DND-41 (cell line): ENCODE measurements around the gene STK36.

Experiments
- ATAC-seq: fragments of 200-7000 bp; cut with Tn5 transposase; 3 replicates; pipeline ENCODE4 v1.9.1; 2021; ENCODE audit warnings: low read depth; ENCODE audit not compliant: insufficient read depth
- DNase-seq: peaks from one replicate; pipeline ENCODE4 v3.0.0-alpha.2; 2020
- H2AFZ ChIP-seq: 2 replicates; pipeline ENCODE4 v1.6.0; 2012; ENCODE audit warnings: low read depth, low read length
- H3K27ac ChIP-seq: 2 replicates; pipeline ENCODE4 v1.5.1; 2012; ENCODE audit warnings: low read length, inconsistent platforms
- H3K27me3 ChIP-seq: fragments of 200-600 bp; sonication (generic); 2 replicates; pipeline ENCODE4 v1.6.0; 2012; ENCODE audit warnings: low read length, mild to moderate bottlenecking, inconsistent platforms; ENCODE audit not compliant: insufficient read depth, poor library complexity
- H3K36me3 ChIP-seq: 2 replicates; pipeline ENCODE4 v1.5.1; 2012; ENCODE audit warnings: low read length, inconsistent platforms; ENCODE audit not compliant: insufficient read depth
- H3K4me1 ChIP-seq: 2 replicates; pipeline ENCODE4 v1.5.1; 2012; ENCODE audit warnings: mild to moderate bottlenecking, low read length; ENCODE audit not compliant: insufficient read depth
- H3K4me2 ChIP-seq: 2 replicates; pipeline ENCODE4 v1.6.0; 2012; ENCODE audit warnings: mild to moderate bottlenecking, moderate library complexity, low read length, inconsistent platforms; ENCODE audit not compliant: insufficient read depth
- H3K4me3 ChIP-seq, 2 experiments: fragments of 200-600 bp in 1 of 2; shearing (Covaris generic) in 1 of 2; 2 replicates each; pipeline ENCODE4 v1.5.1; 2012 to 2016; ENCODE audit warnings: inconsistent platforms in 2 of 2, low read length in 2 of 2, mild to moderate bottlenecking in 2 of 2, low read depth in 1 of 2, moderate library complexity in 1 of 2
- H3K79me2 ChIP-seq: 2 replicates; pipeline ENCODE4 v1.6.0; 2012; ENCODE audit warnings: low read length, inconsistent platforms; ENCODE audit not compliant: insufficient read depth
- H3K9ac ChIP-seq: 2 replicates; pipeline ENCODE4 v1.6.0; 2012; ENCODE audit warnings: low read depth, mild to moderate bottlenecking, inconsistent platforms, low read length, moderate library complexity
- H3K9me3 ChIP-seq: 2 replicates; pipeline ENCODE4 v1.5.1; 2012; ENCODE audit warnings: low read length, moderate library complexity, mild to moderate bottlenecking, inconsistent platforms; ENCODE audit not compliant: insufficient read depth, severe bottlenecking
- H4K20me1 ChIP-seq: 2 replicates; pipeline ENCODE4 v1.6.0; 2012; ENCODE audit warnings: low read length; ENCODE audit not compliant: insufficient read depth
- EZH2 ChIP-seq: IDR thresholded peaks from 3 replicates; pipeline ENCODE4 v1.6.1; 2012; ENCODE audit warnings: borderline replicate concordance, low read depth, mild to moderate bottlenecking, moderate library complexity, low read length, inconsistent platforms; ENCODE audit not compliant: severe bottlenecking
- TF ChIP-seq, protein P1 (sequence below): IDR thresholded peaks from 2 replicates; pipeline ENCODE4 v1.5.1; 2012; ENCODE audit warnings: borderline replicate concordance, low read length, moderate library complexity, mild to moderate bottlenecking; ENCODE audit not compliant: poor library complexity, severe bottlenecking; ENCODE audit errors: extremely low read depth

The STK36 gene

DNA sequence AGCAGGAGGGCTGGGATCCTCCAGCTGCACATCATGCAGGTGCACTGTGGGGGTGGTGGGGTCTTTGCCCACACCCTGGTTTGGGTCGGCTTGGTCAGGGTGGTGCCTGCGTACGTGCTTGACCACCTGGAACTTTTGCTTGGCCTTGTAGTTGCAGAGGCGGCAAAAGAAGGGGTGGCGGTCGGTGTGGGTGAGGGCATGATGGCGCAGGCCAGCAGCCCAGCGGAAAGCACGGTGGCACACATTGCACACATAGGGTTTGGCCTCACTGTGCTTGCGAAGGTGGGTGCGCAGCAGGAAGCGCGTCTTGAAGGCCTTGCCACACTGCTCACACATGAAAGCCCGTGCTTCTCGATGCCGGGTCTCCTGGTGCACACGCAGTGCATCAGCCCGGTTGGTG lies 33.5 kb upstream of the STK36 start:
- no peak overlapping the region for H3K4me2 ChIP-seq
- no peaks in the 10 kb centered on the region for H3K27me3 ChIP-seq
- H4K20me1 ChIP-seq: no peaks in the 10 kb centered on the region
- TF ChIP-seq EZH2: no peak
- H3K9ac ChIP-seq: no peak overlapping the region
- H2AFZ ChIP-seq: no peak overlapping the region
- ATAC-seq (no peak), DNase-seq (no peak)
- H3K36me3 ChIP-seq: peaks cover 84% of the 10 kb centered on the region
- no peaks in the 10 kb centered on the region for H3K79me2 ChIP-seq
- H3K4me1 ChIP-seq: no peaks in the 10 kb centered on the region
- no peaks in the 10 kb centered on the region for H3K9me3 ChIP-seq
- no peak overlapping the region for H3K4me3 ChIP-seq
- no peak overlapping the region for H3K27ac ChIP-seq

DNA sequence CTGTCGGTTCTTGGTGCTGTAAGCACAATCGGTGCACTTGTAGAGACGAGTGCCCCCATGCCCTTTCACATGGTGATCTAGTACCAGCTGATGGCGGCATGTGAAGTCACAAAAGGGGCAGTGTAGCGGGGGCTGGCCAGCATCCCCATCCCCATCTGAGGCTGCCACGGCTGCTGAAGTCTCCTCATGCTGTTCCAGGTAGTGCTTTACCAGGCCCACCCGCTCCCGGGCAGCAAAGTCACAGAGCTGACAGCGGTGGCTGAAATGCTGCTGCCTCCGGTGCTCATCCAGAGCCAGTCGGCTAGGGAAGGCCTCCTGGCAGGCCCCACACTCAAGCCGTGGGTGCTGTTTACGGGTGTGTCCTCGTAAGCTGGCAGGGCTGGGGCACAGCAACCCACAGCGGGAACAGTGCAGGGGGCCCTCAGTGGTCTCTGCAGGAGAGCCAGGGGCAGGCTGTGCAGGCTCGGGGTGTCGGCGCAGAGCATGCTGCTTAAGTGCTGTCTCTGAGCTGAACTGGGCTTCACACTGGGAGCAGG lies 29.7 kb upstream of the STK36 start:
- Histone ChIP-seq H3K4me1 (no peaks in the 10 kb centered on the region), H3K27me3 (no peaks in the 10 kb centered on the region), H3K4me2 (no peak overlapping the region), H2AFZ (no peak overlapping the region), H3K9ac (no peak overlapping the region), H3K36me3 (peaks cover 83% of the 10 kb centered on the region), H4K20me1 (peaks cover 9% of the 10 kb centered on the region; the same call in 1 of the 2 replicates), H3K4me3 (no peak overlapping the region), H3K9me3 (no peaks in the 10 kb centered on the region), H3K27ac (no peak overlapping the region), H3K79me2 (no peaks in the 10 kb centered on the region)
- no peak for ATAC-seq
- no peak for TF ChIP-seq EZH2
- TF ChIP-seq, protein P1, sequence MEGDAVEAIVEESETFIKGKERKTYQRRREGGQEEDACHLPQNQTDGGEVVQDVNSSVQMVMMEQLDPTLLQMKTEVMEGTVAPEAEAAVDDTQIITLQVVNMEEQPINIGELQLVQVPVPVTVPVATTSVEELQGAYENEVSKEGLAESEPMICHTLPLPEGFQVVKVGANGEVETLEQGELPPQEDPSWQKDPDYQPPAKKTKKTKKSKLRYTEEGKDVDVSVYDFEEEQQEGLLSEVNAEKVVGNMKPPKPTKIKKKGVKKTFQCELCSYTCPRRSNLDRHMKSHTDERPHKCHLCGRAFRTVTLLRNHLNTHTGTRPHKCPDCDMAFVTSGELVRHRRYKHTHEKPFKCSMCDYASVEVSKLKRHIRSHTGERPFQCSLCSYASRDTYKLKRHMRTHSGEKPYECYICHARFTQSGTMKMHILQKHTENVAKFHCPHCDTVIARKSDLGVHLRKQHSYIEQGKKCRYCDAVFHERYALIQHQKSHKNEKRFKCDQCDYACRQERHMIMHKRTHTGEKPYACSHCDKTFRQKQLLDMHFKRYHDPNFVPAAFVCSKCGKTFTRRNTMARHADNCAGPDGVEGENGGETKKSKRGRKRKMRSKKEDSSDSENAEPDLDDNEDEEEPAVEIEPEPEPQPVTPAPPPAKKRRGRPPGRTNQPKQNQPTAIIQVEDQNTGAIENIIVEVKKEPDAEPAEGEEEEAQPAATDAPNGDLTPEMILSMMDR: no peak
- DNase-seq: no peak

DNA sequence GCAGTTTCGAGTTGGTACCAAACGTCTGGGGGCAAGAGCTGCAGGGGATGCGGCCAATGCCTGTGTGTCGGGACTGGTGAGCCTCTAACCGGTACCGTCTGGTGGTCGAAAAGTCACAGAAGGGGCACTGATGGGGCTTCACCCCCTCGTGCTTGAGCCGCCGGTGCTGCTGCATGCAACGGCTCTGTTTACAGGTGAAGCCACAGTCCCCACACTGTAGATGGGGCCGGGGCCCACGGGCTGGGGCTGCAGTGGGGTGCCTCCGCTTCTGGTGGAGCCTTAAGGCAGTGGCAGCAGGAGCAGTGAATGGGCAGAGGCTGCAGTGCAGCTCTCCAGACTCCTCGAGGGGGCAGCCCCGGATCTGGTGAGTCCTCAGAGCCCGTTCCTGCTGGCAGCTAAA lies 29.1 kb upstream of the STK36 start:
- Histone ChIP-seq H3K79me2 (peaks cover 3% of the 10 kb centered on the region; the same call in 1 of the 2 replicates), H3K9me3 (no peaks in the 10 kb centered on the region), H2AFZ (no peak overlapping the region), H3K27me3 (no peaks in the 10 kb centered on the region), H3K4me3 (no peak overlapping the region), H3K4me1 (no peaks in the 10 kb centered on the region), H3K36me3 (peaks cover 82% of the 10 kb centered on the region), H3K27ac (no peak overlapping the region), H4K20me1 (peaks cover 9% of the 10 kb centered on the region; the same call in 1 of the 2 replicates), H3K9ac (no peak overlapping the region), H3K4me2 (no peak overlapping the region)
- no peak for ATAC-seq
- DNase-seq: no peak
- TF ChIP-seq, protein P1: no peak
- TF ChIP-seq EZH2: no peak

DNA sequence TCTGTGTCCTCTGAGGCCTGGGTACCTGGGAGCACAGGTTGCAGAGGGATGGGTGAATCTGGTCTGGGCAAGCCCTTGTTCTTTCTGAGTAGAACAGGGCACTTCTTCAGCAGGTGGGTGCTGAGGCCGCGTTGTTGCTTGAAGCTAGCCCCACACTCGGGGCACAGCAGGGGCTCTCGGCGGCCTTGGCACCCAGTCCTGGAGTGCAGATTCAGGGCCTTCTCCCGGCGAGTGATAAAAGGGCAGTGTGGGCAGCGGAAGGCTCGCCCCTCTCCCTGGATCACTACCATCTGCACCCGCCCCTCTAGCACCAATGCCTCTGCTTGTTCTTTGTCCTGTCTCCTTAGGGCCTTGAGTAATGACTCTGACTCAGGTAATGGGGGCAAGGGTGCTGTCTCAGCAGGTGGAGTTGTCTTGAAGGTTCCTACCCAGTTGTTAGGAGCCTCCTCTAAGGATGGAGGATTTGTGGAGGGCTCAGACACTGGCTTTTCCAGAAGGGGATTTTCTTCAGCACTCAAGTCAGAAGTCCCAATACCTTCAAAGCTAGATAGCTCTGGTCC lies 28.1 kb upstream of the STK36 start:
- Histone ChIP-seq H3K9ac (no peak overlapping the region), H3K4me2 (no peak overlapping the region), H3K4me3 (no peak overlapping the region), H3K9me3 (no peaks in the 10 kb centered on the region), H3K36me3 (peaks cover 82% of the 10 kb centered on the region), H3K79me2 (peaks cover 5% of the 10 kb centered on the region), H3K27me3 (no peaks in the 10 kb centered on the region), H2AFZ (no peak overlapping the region), H3K4me1 (no peaks in the 10 kb centered on the region), H3K27ac (no peak overlapping the region), H4K20me1 (peaks cover 18% of the 10 kb centered on the region)
- no peak for DNase-seq
- no peak for TF ChIP-seq EZH2
- TF ChIP-seq, protein P1: no peak
- no peak for ATAC-seq
